Adipocyte (in vitro differentiated cells): ENCODE measurements around the gene FCHSD2.
A peak's percentile ranks its signal among the peaks of the same experiment; 100 is the strongest.
"Not testable (repeated sequence)": the region's sequence is repeated elsewhere in the genome, so short reads cannot be mapped to it uniquely, and the experiment has no call there.

ENCODE experiments used
- DNase-seq: peaks from one replicate; pipeline ENCODE4 v3.0.0-alpha.2; 2015; ENCODE audit warnings: low read depth
- H3K27me3 ChIP-seq: replicated peaks from 2 replicates; pipeline ENCODE4 v1.7.0; 2013; ENCODE audit warnings: mild to moderate bottlenecking, low read length, moderate library complexity; ENCODE audit not compliant: control insufficient read depth, insufficient read depth
- H3K36me3 ChIP-seq: 2 replicates; pipeline ENCODE4 v1.7.0; 2013; ENCODE audit warnings: low read length, mild to moderate bottlenecking, moderate library complexity; ENCODE audit not compliant: control insufficient read depth, insufficient read depth, severe bottlenecking
- H3K4me1 ChIP-seq: 2 replicates; pipeline ENCODE4 v1.7.0; 2013; ENCODE audit warnings: mild to moderate bottlenecking, low read length, moderate library complexity; ENCODE audit not compliant: control insufficient read depth, insufficient read depth
- H3K4me3 ChIP-seq: 2 replicates; pipeline ENCODE4 v1.7.0; 2013; ENCODE audit warnings: mild to moderate bottlenecking, low read length, moderate library complexity
- H3K9ac ChIP-seq: 2 replicates; pipeline ENCODE4 v1.7.0; 2013; ENCODE audit warnings: mild to moderate bottlenecking, low read length, moderate library complexity
- H3K9me3 ChIP-seq: 2 replicates; pipeline ENCODE4 v1.7.0; 2013; ENCODE audit warnings: mild to moderate bottlenecking, low read length, moderate library complexity; ENCODE audit not compliant: control insufficient read depth

FCHSD2 gene

GRCh38 chr11:73135346-73136284 lies 6.5 kb downstream of the FCHSD2 start:
- Histone ChIP-seq H3K4me1 (peaks cover 15% of the 10 kb centered on the region), H3K36me3 (peaks cover 14% of the 10 kb centered on the region), H3K9ac (no peak overlapping the region), H3K27me3 (no peaks in the 10 kb centered on the region), H3K9me3 (no peaks in the 10 kb centered on the region), H3K4me3 (no peak overlapping the region)
- DNase-seq: no peak

GRCh38 chr11:73132349-73132748 lies 9.8 kb downstream of the FCHSD2 start:
- not testable (repeated sequence) for DNase-seq, H3K9ac ChIP-seq, H3K36me3 ChIP-seq, H3K4me1 ChIP-seq, H3K27me3 ChIP-seq, H3K9me3 ChIP-seq, H3K4me3 ChIP-seq

GRCh38 chr11:73130181-73130580 lies 11.9 kb downstream of the FCHSD2 start:
- H3K27me3 ChIP-seq: no peaks in the 10 kb centered on the region
- H3K36me3 ChIP-seq: peaks cover under 1% of the 10 kb centered on the region
- no peak for DNase-seq
- no peaks in the 10 kb centered on the region for H3K9me3 ChIP-seq
- peaks cover 12% of the 10 kb centered on the region for H3K4me1 ChIP-seq
- H3K4me3 ChIP-seq: no peak overlapping the region
- H3K9ac ChIP-seq: no peak overlapping the region

GRCh38 chr11:73129198-73129597 lies 12.9 kb downstream of the FCHSD2 start:
- peaks cover 12% of the 10 kb centered on the region for H3K4me1 ChIP-seq
- H3K4me3 ChIP-seq: no peak overlapping the region
- no peaks in the 10 kb centered on the region for H3K27me3 ChIP-seq
- H3K36me3 ChIP-seq: no peaks in the 10 kb centered on the region
- peaks cover 5% of the 10 kb centered on the region for H3K9me3 ChIP-seq
- DNase-seq: no peak
- H3K9ac ChIP-seq: no peak overlapping the region

- peaks cover 12% of the 10 kb centered on the region for H3K4me1 ChIP-seq
- no peaks in the 10 kb centered on the region for H3K27me3 ChIP-seq
- peaks cover 5% of the 10 kb centered on the region for H3K9me3 ChIP-seq
- H3K36me3 ChIP-seq: peaks cover 2% of the 10 kb centered on the region
- H3K4me3 ChIP-seq: peak overlapping the region; percentile 28
- H3K9ac ChIP-seq: no peak overlapping the region
- peak; percentile 48 for DNase-seq
Measured at GRCh38 chr11:73126804-73127480, 15.2 kb downstream of the FCHSD2 start.

GRCh38 chr11:73124800-73125199 lies 17.3 kb downstream of the FCHSD2 start:
- no peak overlapping the region for H3K9ac ChIP-seq
- H3K4me1 ChIP-seq: peaks cover 12% of the 10 kb centered on the region
- no peaks in the 10 kb centered on the region for H3K27me3 ChIP-seq
- peaks cover 5% of the 10 kb centered on the region for H3K9me3 ChIP-seq
- no peak for DNase-seq
- no peak overlapping the region for H3K4me3 ChIP-seq
- peaks cover 2% of the 10 kb centered on the region for H3K36me3 ChIP-seq

GRCh38 chr11:73123892-73124291 lies 18.2 kb downstream of the FCHSD2 start:
- H3K4me1 ChIP-seq: peaks cover 12% of the 10 kb centered on the region
- not testable (repeated sequence) for H3K27me3 ChIP-seq, H3K4me3 ChIP-seq, H3K9me3 ChIP-seq, H3K36me3 ChIP-seq, DNase-seq, H3K9ac ChIP-seq

GRCh38 chr11:73121692-73122091 lies 20.4 kb downstream of the FCHSD2 start:
- Histone ChIP-seq H3K9ac (no peak overlapping the region), H3K36me3 (peaks cover 2% of the 10 kb centered on the region), H3K27me3 (no peaks in the 10 kb centered on the region), H3K9me3 (peaks cover 5% of the 10 kb centered on the region), H3K4me1 (peaks cover 2% of the 10 kb centered on the region), H3K4me3 (no peak overlapping the region)
- DNase-seq: peak; percentile 33

GRCh38 chr11:73117071-73117470 lies 25.0 kb downstream of the FCHSD2 start:
- no peak for DNase-seq
- Histone ChIP-seq H3K9me3 (no peaks in the 10 kb centered on the region), H3K36me3 (no peaks in the 10 kb centered on the region), H3K27me3 (no peaks in the 10 kb centered on the region), H3K9ac (no peak overlapping the region), H3K4me1 (no peaks in the 10 kb centered on the region), H3K4me3 (no peak overlapping the region)

- Histone ChIP-seq H3K4me3 (no peak overlapping the region), H3K27me3 (no peaks in the 10 kb centered on the region), H3K36me3 (no peaks in the 10 kb centered on the region), H3K9ac (no peak overlapping the region), H3K9me3 (no peaks in the 10 kb centered on the region), H3K4me1 (no peaks in the 10 kb centered on the region)
- no peak for DNase-seq
Measured at GRCh38 chr11:73116636-73117035, 25.5 kb downstream of the FCHSD2 start.

- no peaks in the 10 kb centered on the region for H3K4me1 ChIP-seq
- H3K27me3 ChIP-seq: no peaks in the 10 kb centered on the region
- H3K36me3 ChIP-seq: no peaks in the 10 kb centered on the region
- H3K9ac ChIP-seq: no peak overlapping the region
- no peaks in the 10 kb centered on the region for H3K9me3 ChIP-seq
- no peak overlapping the region for H3K4me3 ChIP-seq
- DNase-seq: no peak
Measured at GRCh38 chr11:73114835-73115220, 27.3 kb downstream of the FCHSD2 start.
